HEK293 (cell line): Measurements from ENCODE around the gene HGFAC.

Experiments used
- CTCF ChIA-PET: fragments of 350-600 bp; formaldehyde crosslinking; extraction: SDS; loops from one replicate; lab custom pipeline; 2021; ENCODE audit warnings: antibody characterized with exemption; lab: Yijun Ruan, JAX
- POLR2A ChIA-PET: fragments of 300-600 bp; formaldehyde crosslinking; extraction: SDS; loops from one replicate; lab custom pipeline; 2020; ENCODE audit warnings: antibody characterized with exemption, inconsistent platforms; lab: Yijun Ruan, JAX
- H3K27ac ChIP-seq: fragments of 200-500 bp; sonication (Bioruptor generic); 2 replicates; pipeline ENCODE4 v1.5.1; 2014; ENCODE audit warnings: low read depth, low read length, control low read depth, inconsistent platforms; ENCODE audit errors: extremely low read depth
- H3K36me3 ChIP-seq, 2 experiments: fragments of 200-500 bp in 1 of 2; sonication (Bioruptor generic) in 1 of 2; 1 replicate in 1 of 2; 2 replicates in 1 of 2; pipeline ENCODE4 v1.5.1; 2014 to 2017; ENCODE audit warnings: inconsistent platforms in 2 of 2, low read length in 2 of 2; ENCODE audit not compliant: control insufficient read depth in 2 of 2, insufficient read depth in 1 of 2
- H3K4me1 ChIP-seq: fragments of 200-500 bp; sonication (Bioruptor generic); 2 replicates; pipeline ENCODE4 v1.5.1; 2014; ENCODE audit warnings: mild to moderate bottlenecking, low read length, inconsistent platforms; ENCODE audit not compliant: control insufficient read depth, insufficient read depth
- H3K4me3 ChIP-seq: 2 replicates; pipeline ENCODE4 v1.5.1; 2011; ENCODE audit warnings: low read depth, mild to moderate bottlenecking, control low read depth, low read length, moderate library complexity
- H3K9me3 ChIP-seq: fragments of 200-500 bp; sonication (Bioruptor generic); 2 replicates; pipeline ENCODE4 v1.5.1; 2014; ENCODE audit warnings: low read depth, low read length, inconsistent platforms; ENCODE audit not compliant: control insufficient read depth, insufficient read depth
- GLIS1 ChIP-seq: fragments of 450-650 bp; formaldehyde crosslinking; IDR thresholded peaks from 2 replicates; pipeline ENCODE4 v1.5.1; 2016; ENCODE audit warnings: missing biosample characterization, missing genetic modification characterization
- MYNN ChIP-seq: fragments of 450-650 bp; formaldehyde crosslinking; IDR thresholded peaks from 2 replicates; pipeline ENCODE4 v1.5.1; 2016; ENCODE audit warnings: missing biosample characterization, missing genetic modification characterization, borderline replicate concordance
- MZF1 ChIP-seq: fragments of 450-650 bp; formaldehyde crosslinking; IDR thresholded peaks from 2 replicates; pipeline ENCODE4 v1.5.1; 2017; ENCODE audit warnings: missing biosample characterization, missing genetic modification characterization, borderline replicate concordance
- PATZ1 ChIP-seq: fragments of 450-650 bp; formaldehyde crosslinking; IDR thresholded peaks from 2 replicates; pipeline ENCODE4 v1.5.1; 2016; ENCODE audit warnings: missing biosample characterization, missing genetic modification characterization
- PRDM2 ChIP-seq: fragments of 450-650 bp; formaldehyde crosslinking; IDR thresholded peaks from 2 replicates; pipeline ENCODE4 v1.5.1; 2016; ENCODE audit warnings: missing biosample characterization, missing genetic modification characterization, borderline replicate concordance
- SCRT2 ChIP-seq: fragments of 450-650 bp; formaldehyde crosslinking; IDR thresholded peaks from 2 replicates; pipeline ENCODE4 v1.5.1; 2016; ENCODE audit warnings: missing biosample characterization, missing genetic modification characterization
- SP3 ChIP-seq: fragments of 450-650 bp; formaldehyde crosslinking; IDR thresholded peaks from 2 replicates; pipeline ENCODE4 v1.5.1; 2016; ENCODE audit warnings: missing biosample characterization, missing genetic modification characterization
- ZBTB1 ChIP-seq: fragments of 450-650 bp; formaldehyde crosslinking; IDR thresholded peaks from 2 replicates; pipeline ENCODE4 v1.5.1; 2016; ENCODE audit warnings: missing biosample characterization, missing genetic modification characterization
- ZBTB20 ChIP-seq: fragments of 450-650 bp; formaldehyde crosslinking; IDR thresholded peaks from 2 replicates; pipeline ENCODE4 v1.5.1; 2016; ENCODE audit warnings: missing biosample characterization, missing genetic modification characterization
- ZBTB21 ChIP-seq: fragments of 450-650 bp; formaldehyde crosslinking; IDR thresholded peaks from 2 replicates; pipeline ENCODE4 v1.5.1; 2017; ENCODE audit warnings: missing biosample characterization, missing genetic modification characterization
- ZNF138 ChIP-seq: fragments of 450-650 bp; formaldehyde crosslinking; IDR thresholded peaks from 2 replicates; pipeline ENCODE4 v1.5.1; 2016; ENCODE audit warnings: missing biosample characterization, missing genetic modification characterization, borderline replicate concordance
- ZNF24 ChIP-seq: fragments of 450-650 bp; formaldehyde crosslinking; IDR thresholded peaks from 2 replicates; pipeline ENCODE4 v1.5.1; 2016; ENCODE audit warnings: missing biosample characterization, missing genetic modification characterization
- ZNF248 ChIP-seq: fragments of 450-650 bp; formaldehyde crosslinking; IDR thresholded peaks from 2 replicates; pipeline ENCODE4 v1.5.1; 2017; ENCODE audit warnings: missing biosample characterization, missing genetic modification characterization
- ZNF341 ChIP-seq: fragments of 450-650 bp; formaldehyde crosslinking; IDR thresholded peaks from 2 replicates; pipeline ENCODE4; 2016; ENCODE audit warnings: low read depth, missing biosample characterization, missing genetic modification characterization
- ZNF404 ChIP-seq: fragments of 450-650 bp; formaldehyde crosslinking; IDR thresholded peaks from 2 replicates; pipeline ENCODE4 v1.5.1; 2017; ENCODE audit warnings: missing biosample characterization, missing genetic modification characterization
- ZNF423 ChIP-seq: fragments of 450-650 bp; formaldehyde crosslinking; IDR thresholded peaks from 2 replicates; pipeline ENCODE4 v1.5.1; 2016; ENCODE audit warnings: missing biosample characterization, missing genetic modification characterization
- ZNF473 ChIP-seq: fragments of 450-650 bp; formaldehyde crosslinking; IDR thresholded peaks from 2 replicates; pipeline ENCODE4 v1.5.1; 2017; ENCODE audit warnings: missing biosample characterization, missing genetic modification characterization
- ZNF529 ChIP-seq: fragments of 450-650 bp; formaldehyde crosslinking; IDR thresholded peaks from 2 replicates; pipeline ENCODE4 v1.5.1; 2017; ENCODE audit warnings: missing genetic modification characterization, missing biosample characterization; ENCODE audit not compliant: insufficient replicate concordance
- ZNF558 ChIP-seq: fragments of 450-650 bp; formaldehyde crosslinking; IDR thresholded peaks from 2 replicates; pipeline ENCODE4 v1.5.1; 2016; ENCODE audit warnings: missing biosample characterization, missing genetic modification characterization
- ZNF623 ChIP-seq: fragments of 450-650 bp; formaldehyde crosslinking; IDR thresholded peaks from 2 replicates; pipeline ENCODE4 v1.5.1; 2016; ENCODE audit warnings: missing biosample characterization, missing genetic modification characterization
- ZNF670 ChIP-seq: fragments of 450-650 bp; formaldehyde crosslinking; IDR thresholded peaks from 2 replicates; pipeline ENCODE4 v1.5.1; 2016; ENCODE audit warnings: missing biosample characterization, missing genetic modification characterization, low read depth
- ZNF830 ChIP-seq: fragments of 450-650 bp; IDR thresholded peaks from 2 replicates; pipeline ENCODE4 v1.5.0; 2018; ENCODE audit warnings: missing biosample characterization, missing genetic modification characterization, low read depth, mild to moderate bottlenecking, moderate library complexity
- TF ChIP-seq, protein P1 (sequence below): fragments of 450-650 bp; formaldehyde crosslinking; IDR thresholded peaks from 2 replicates; pipeline ENCODE4 v1.5.1; 2016; ENCODE audit warnings: missing biosample characterization, missing genetic modification characterization, low read depth

HGFAC gene

DNA sequence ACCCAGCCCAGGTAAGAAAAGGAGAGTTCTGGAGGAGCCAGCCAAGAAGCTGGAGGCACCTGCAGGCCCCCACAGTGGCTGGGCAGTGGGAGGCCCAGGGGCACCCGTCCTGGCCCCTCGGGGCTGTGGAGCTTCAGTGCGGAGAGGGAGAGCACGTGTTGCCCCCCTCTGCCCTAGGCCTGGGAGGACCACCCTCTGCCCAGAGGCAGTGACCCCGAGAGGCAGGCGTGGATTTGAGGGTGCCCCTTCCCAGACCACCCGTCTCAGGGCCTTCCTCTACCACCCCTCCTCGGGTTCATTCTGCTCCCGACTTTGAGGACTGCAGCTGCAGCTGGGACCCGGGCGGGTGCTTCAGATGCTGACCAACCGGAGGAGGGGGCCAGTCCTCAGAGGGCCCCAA is 12.1 kb upstream of the HGFAC start (continued):
- no peak for TF ChIP-seq PATZ1 (tag by site-specific recombination)
- TF ChIP-seq MYNN (tag by site-specific recombination) = no peak
- no peak for TF ChIP-seq ZNF404 (tag by site-specific recombination)
- TF ChIP-seq ZBTB1 (tag by site-specific recombination) = no peak

- peak; percentile 80 for TF ChIP-seq GLIS1
- no peak for TF ChIP-seq ZNF138 (tag by site-specific recombination)
- TF ChIP-seq MZF1 (tag by site-specific recombination) = no peak
- TF ChIP-seq, all 188 proteins: peak for 1
- H3K4me1 ChIP-seq = no peaks in the 10 kb centered on the region
- H3K36me3 ChIP-seq = peaks cover 0 to 6% of the 10 kb centered on the region in 2 experiments; a peak in 1 of 3 replicates
- no peaks in the 10 kb centered on the region for H3K9me3 ChIP-seq
- no peak overlapping the region for H3K4me3 ChIP-seq
- POLR2A ChIA-PET = no interaction called here
- CTCF ChIA-PET = interaction anchor here (0.6 kb wide), 1 partner anchor 13 kb away, joined by 4 read pairs; no protein-coding TSS in a partner anchor
- no peak overlapping the region for H3K27ac ChIP-seq
Measured at GRCh38 chr4:3430524-3430923, 11.2 kb upstream of the HGFAC start.

GRCh38 chr4:3431446-3431993 is 10.2 kb upstream of the HGFAC start:
- H3K4me1 ChIP-seq = no peaks in the 10 kb centered on the region
- peaks cover 0 to 6% of the 10 kb centered on the region in 2 experiments; a peak in 1 of 3 replicates for H3K36me3 ChIP-seq
- no peak for TF ChIP-seq ZBTB1 (tag by site-specific recombination)
- no peak for TF ChIP-seq ZNF670
- TF ChIP-seq ZNF830 (tag by site-specific recombination) = no peak
- TF ChIP-seq ZNF473 = no peak
- TF ChIP-seq ZNF558 (tag by site-specific recombination) = no peak
- TF ChIP-seq SCRT2 (tag by site-specific recombination) = no peak
- TF ChIP-seq SP3 (tag by site-specific recombination) = no peak
- TF ChIP-seq ZBTB21 (tag by site-specific recombination) = no peak
- TF ChIP-seq ZNF423 (tag by site-specific recombination) = no peak
- TF ChIP-seq ZNF623 = no peak
- TF ChIP-seq, protein P1, sequence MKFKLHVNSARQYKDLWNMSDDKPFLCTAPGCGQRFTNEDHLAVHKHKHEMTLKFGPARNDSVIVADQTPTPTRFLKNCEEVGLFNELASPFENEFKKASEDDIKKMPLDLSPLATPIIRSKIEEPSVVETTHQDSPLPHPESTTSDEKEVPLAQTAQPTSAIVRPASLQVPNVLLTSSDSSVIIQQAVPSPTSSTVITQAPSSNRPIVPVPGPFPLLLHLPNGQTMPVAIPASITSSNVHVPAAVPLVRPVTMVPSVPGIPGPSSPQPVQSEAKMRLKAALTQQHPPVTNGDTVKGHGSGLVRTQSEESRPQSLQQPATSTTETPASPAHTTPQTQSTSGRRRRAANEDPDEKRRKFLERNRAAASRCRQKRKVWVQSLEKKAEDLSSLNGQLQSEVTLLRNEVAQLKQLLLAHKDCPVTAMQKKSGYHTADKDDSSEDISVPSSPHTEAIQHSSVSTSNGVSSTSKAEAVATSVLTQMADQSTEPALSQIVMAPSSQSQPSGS (tag by site-specific recombination) = no peak
- TF ChIP-seq ZNF341 = no peak
- no peak for TF ChIP-seq PRDM2 (tag by site-specific recombination)
- TF ChIP-seq ZNF248 (tag by site-specific recombination) = no peak
- no peak for TF ChIP-seq ZNF24 (tag by site-specific recombination)
- TF ChIP-seq ZBTB20 (tag by site-specific recombination) = no peak
- no peak for TF ChIP-seq ZNF529 (tag by site-specific recombination)
- no peaks in the 10 kb centered on the region for H3K9me3 ChIP-seq
- ChIA-PET POLR2A (no interaction called here), CTCF (no interaction called here)
- H3K4me3 ChIP-seq = no peak overlapping the region
- no peak overlapping the region for H3K27ac ChIP-seq
